NCI-H526 treated with DMSO at 0.1 percent for 48 hours (cell line): ENCODE results near the gene MXRA5.
"Not testable (repeated sequence)": the region's sequence is repeated elsewhere in the genome, so short reads cannot be mapped to it uniquely, and the experiment has no call there.

ENCODE experiments used
- DNase-seq: peaks from one replicate; lab custom pipeline; 2025; lab: John Stamatoyannopoulos, UW

MXRA5 gene

GRCh38 chrX:3346501-3347259 lies at the start of gene MXRA5:
Gene MXRA5 (minus strand): TSS chrX:3346652. CDS start chrX:3343833, 2,819 bp downstream.
- no peak for DNase-seq

- no peak for DNase-seq
These were observed 47.2 kb upstream of the MXRA5 start for GRCh38 chrX:3393581-3394111.

- DNase-seq: no peak
These were observed 46.7 kb upstream of the MXRA5 start for GRCh38 chrX:3393178-3393577.

GRCh38 chrX:3388457-3388856 lies 42.0 kb upstream of the MXRA5 start:
- DNase-seq: no peak

DNA sequence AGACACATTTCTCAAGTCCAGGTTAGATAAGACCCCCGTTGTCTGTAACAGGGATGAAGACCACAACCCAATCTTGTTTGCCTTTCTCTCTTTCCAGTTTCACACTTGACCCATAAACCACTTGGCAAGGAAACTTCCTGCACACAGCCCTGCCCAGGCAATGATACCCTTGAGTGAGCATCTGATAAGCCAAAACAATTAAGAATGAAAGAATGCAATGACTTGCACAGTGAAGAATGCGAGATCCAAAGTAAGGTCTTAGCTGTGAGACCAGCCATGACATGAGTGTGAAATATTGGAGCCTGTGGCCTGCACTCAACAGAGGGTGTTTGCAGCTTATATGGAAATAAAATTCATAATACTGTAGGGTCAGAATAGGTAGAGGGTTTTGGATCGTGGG lies 37.9 kb upstream of the MXRA5 start:
- DNase-seq: no peak

- DNase-seq: no peak
These were observed 34.2 kb upstream of the MXRA5 start for GRCh38 chrX:3380603-3381002.

- DNase-seq: no peak
These were observed 32.7 kb upstream of the MXRA5 start for GRCh38 chrX:3379111-3379510.

DNA sequence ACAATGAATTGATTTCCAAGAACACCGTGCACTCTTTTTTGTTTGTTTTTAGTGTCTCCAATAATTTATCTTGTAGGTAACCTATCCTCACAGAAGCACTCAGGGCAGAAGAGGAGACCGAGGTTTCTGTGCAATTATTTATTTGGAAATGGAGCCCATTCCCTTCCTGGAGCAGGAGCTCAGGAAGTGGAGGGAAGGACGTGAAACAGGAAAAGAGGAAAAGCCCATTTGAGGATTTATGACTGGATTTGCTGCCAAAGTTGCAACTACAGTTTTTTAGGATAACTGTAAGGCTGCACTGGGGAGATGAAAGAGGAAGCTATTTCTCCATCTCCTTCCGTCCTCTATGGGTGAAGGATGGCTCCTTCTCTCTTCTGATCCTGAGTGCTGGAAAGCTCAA lies 31.7 kb upstream of the MXRA5 start:
- no peak for DNase-seq

DNA sequence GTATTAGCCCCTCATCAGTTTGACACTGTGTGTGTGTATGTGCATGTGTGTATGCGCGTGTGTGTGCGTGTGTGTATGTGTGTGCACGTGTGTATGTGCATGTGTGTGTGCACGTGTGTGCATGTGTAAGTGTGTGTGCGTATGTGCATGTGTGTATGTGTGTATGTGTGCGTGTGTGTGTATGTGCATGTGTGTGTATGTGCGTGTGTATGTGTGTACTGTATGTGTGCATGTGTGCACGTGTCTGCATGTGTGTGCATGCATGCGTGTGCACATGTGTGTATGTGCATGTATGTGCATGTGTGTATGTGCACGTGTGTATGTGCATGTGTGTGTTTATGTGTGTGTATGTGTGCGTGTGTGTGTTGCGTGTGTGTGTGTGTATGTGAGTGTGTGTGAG lies 31.1 kb upstream of the MXRA5 start:
- DNase-seq: no peak

GRCh38 chrX:3375878-3376508 lies 29.5 kb upstream of the MXRA5 start:
- DNase-seq: not testable (repeated sequence)

GRCh38 chrX:3374108-3374800 lies 27.8 kb upstream of the MXRA5 start:
- no peak for DNase-seq

DNA sequence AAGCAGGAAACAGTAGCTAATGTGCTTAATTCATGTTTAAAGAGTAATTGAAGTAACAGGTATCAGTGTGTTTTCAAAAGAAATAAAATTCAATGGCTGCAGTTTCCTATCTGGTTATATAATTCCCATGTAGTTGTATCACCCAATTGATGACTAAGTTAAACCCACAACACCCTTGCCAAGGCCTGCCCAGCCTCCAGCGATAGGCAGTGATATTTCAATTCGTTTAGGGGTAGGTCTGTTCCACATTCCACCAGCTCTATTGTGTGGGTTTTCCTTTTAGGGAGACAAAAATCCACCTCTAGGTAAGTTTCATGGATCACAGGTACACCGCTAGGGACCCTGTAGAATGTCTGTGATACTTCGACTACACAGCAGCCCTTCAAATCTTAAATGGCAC lies 24.7 kb upstream of the MXRA5 start:
- DNase-seq: no peak

GRCh38 chrX:3370656-3371055 lies 24.2 kb upstream of the MXRA5 start:
- no peak for DNase-seq

DNA sequence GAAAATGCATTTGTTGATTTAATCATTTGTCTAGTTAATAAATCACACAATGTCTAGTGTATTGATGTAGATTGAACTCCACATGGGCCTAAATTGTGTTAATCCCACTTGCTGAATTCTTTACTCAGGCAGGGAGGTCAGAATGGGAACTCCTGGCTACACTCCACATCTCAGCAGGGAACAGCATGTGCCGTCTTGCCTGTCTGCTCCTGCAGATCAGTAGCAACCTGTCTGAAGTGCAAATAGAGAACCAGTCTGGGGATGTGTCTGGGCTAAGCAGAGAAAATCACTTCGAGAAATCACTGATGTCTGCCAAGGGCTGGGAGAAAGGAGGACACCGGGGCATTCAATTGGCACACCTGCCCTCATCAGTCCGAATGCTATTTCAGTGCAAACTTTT lies 16.5 kb upstream of the MXRA5 start:
- no peak for DNase-seq

DNA sequence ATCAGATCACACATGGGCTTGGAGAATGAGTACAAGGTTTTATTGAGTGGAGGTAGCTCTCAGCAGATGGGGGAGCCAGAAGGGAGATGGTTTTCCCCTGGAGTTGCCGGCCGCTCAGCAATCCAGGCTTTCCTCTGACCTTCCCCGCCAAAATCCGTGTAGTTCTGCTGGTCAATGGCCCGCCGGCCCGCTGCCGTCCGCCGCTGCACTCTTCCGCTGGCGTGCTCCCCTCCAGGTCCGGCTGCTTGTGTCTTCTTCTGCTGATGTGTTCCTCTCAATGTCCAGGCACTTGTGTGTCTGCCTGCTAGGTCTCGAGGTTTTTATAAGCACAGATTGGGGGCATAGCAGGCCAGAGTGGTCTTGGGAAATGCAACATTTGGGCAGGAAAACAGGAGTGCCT lies 14.4 kb upstream of the MXRA5 start:
- no peak for DNase-seq

DNA sequence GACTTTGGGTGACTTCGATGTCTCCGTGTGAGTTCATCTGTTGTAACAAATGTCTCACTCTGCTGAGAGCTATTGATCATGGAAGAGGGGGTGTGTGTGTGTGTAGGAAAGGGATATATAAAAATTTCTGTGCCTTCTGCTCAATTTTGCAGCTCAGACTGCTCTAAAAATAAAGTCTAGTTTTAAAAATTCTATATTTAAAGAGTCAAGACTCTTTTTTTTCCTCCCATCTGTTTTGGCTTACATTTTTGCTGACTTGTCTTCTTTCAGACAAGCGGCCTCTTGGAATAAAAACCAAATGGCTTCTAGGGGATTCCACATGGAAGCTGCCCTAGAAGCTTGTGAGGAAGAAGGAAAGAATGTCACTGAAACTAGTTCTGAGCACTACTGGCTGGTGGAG lies 6.3 kb upstream of the MXRA5 start:
- DNase-seq: not testable (repeated sequence)

GRCh38 chrX:3351276-3351675 lies 4.8 kb upstream of the MXRA5 start:
- DNase-seq: no peak

DNA sequence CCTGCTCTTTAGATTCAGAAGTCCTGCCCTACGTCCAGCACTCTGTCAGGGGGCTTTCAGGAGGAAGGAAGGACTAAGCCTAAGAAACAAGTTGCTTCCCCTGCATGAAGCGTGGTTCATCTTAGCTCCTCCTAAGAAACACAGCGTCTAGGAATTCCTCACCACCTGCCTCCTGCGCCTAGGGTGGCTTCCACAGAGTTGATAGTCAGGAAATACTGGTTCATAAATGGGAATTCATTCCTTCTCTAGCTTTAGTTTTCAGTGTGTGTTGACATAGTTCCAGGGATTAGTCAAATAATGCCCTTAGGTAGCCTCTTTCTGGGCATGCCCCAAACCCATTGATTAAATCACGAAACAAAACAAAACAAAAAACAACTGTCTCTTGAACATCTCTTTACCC lies 1.7 kb upstream of the MXRA5 start:
- no peak for DNase-seq

- no peak for DNase-seq
These were observed 916 bp downstream of the MXRA5 start for GRCh38 chrX:3345281-3346191.

GRCh38 chrX:3343569-3343968 lies 2.9 kb downstream of the MXRA5 start:
- not testable (repeated sequence) for DNase-seq

GRCh38 chrX:3340016-3340415 lies 6.4 kb downstream of the MXRA5 start:
- DNase-seq: no peak

DNA sequence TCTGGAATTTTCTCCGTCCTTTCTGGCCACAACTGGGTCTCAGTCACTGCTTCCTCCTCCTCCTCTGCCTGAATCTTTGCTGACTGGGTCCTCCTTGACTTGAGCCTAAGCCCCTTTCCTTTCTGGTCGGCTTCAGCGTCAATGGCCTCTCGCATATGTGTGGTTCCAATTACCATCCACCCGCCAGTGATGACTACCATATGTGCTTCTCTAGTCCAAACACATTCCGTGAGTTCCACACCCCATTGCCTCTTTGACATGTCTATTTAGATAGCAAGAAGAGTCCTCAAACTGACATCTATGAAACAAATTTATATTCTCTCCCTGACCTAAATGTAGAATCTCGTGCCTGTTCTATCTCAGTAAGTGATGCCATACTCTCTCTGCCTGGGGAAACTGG lies 19.8 kb downstream of the MXRA5 start:
- no peak for DNase-seq
